ENCODE measurements around the gene SYNDIG1.
"Not testable (repeated sequence)": the region's sequence is repeated elsewhere in the genome, so short reads cannot be mapped to it uniquely, and the experiment has no call there.

The SYNDIG1 gene

DNA sequence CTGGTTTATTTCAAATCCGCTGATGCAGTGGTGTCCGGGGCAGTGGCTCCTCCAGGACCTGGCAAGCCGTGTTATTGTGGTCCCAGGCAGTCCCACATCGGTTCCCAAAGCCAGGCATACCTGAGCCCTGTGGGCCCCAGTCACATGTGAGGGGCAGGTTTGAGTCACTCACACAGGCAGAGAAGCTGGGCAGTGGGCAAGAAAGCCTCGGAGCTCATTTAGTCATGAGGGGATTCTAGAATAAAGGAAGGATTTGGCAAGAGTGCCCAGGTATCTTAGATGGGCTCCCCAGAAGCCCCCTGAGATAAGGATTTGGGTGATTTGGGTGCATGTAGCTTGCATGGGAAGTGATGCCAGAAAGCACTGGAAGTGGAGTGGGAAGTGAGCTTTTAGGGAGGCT is 37.3 kb downstream of the SYNDIG1 start:
- Histone ChIP-seq H4K12ac (ENCODE audit: low read depth, low read length) (no peak overlapping the region), H3K79me1 (ENCODE audit: low read length) (no peaks in the 10 kb centered on the region), H3K4me2 (ENCODE audit: low read length) (no peak overlapping the region), H3K18ac (ENCODE audit: low read length) (no peak overlapping the region), H3K27me3 (ENCODE audit: insufficient read depth, low read length) (no peaks in the 10 kb centered on the region), H3K4ac (ENCODE audit: low read depth, low read length) (no peak overlapping the region), H3K14ac (ENCODE audit: low read length) (no peak overlapping the region), H4K8ac (ENCODE audit: low read depth, low read length) (no peak overlapping the region), H3K27ac (ENCODE audit: low read depth, low read length) (no peak overlapping the region), H2BK12ac (ENCODE audit: low read length) (no peak overlapping the region), H3K79me2 (ENCODE audit: control insufficient read depth, insufficient read depth, low read length, poor library complexity) (no peaks in the 10 kb centered on the region), H2AFZ (ENCODE audit: insufficient read depth, low read length, poor library complexity) (no peak overlapping the region), H2BK120ac (ENCODE audit: insufficient read depth, low read length, poor library complexity) (no peak overlapping the region), H3K23ac (ENCODE audit: low read length) (no peak overlapping the region), H3K36me3 (ENCODE audit: control insufficient read depth in 1 of 2, insufficient read depth in 2 of 2, low read length in 2 of 2) (no peaks in the 10 kb centered on the region), H3K9me3 (ENCODE audit: insufficient read depth, low read depth, low read length) (no peaks in the 10 kb centered on the region), H3K9ac (ENCODE audit: low read length) (no peak overlapping the region), H2AK5ac (ENCODE audit: low read length) (no peak overlapping the region), H2BK5ac (ENCODE audit: low read depth, low read length, poor library complexity) (no peak overlapping the region), H3K4me1 (ENCODE audit: control insufficient read depth in 1 of 2, insufficient read depth in 2 of 2, low read length in 2 of 2) (peaks cover 5 to 10% of the 10 kb centered on the region in 2 experiments), H4K91ac (ENCODE audit: low read depth, low read length) (no peak overlapping the region), H3K4me3 (ENCODE audit: low read depth, low read length) (no peak overlapping the region)
- no CpG with 5 or more reads among the region's 5 CpGs for WGBS (ENCODE audit: extremely low coverage, insufficient coverage, insufficient read length)
- no peak for DNase-seq

DNA sequence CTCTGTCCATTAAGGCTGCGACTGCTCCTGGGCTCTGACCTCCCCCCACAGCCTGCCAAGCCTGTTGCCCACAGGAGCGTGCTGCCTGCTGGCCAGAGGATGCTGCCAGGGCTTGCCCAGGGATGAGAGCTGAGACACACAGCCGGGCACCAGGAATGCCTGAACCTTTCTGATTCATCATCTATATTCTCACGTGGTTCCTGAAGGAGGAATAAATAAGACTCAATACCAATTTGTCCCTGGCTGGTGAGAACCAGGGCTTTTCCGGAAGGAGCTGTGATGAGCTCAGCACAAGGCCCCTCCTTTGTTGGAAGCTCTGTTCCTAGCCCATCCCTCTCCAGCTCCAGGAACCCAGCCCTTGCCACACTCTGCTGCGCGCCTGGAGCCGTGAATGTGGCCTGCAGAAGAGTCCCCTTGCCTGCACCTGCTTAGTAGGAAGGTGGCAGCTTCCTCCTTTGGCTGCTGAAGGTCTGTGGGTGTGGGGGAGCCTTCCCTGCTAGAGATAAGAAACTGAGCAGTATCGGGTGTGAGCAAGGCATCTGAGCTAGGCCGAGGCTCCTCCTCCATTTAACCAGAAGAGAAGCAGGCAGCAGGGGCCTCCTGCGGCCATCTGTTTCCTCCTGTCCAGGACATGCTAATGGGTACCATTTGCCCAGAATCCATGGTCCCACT is 37.9 kb downstream of the SYNDIG1 start:
- H4K91ac ChIP-seq (ENCODE audit: low read depth, low read length), result no peak overlapping the region
- no peak overlapping the region for H2AK5ac ChIP-seq (ENCODE audit: low read length)
- no peak overlapping the region for H2AFZ ChIP-seq (ENCODE audit: insufficient read depth, low read length, poor library complexity)
- H3K36me3 ChIP-seq (ENCODE audit: control insufficient read depth in 1 of 2, insufficient read depth in 2 of 2, low read length in 2 of 2), result no peaks in the 10 kb centered on the region
- H3K9ac ChIP-seq (ENCODE audit: low read length), result no peak overlapping the region
- H4K8ac ChIP-seq (ENCODE audit: low read depth, low read length), result no peak overlapping the region
- no peak for DNase-seq
- H3K79me2 ChIP-seq (ENCODE audit: control insufficient read depth, insufficient read depth, low read length, poor library complexity), result no peaks in the 10 kb centered on the region
- H3K4me2 ChIP-seq (ENCODE audit: low read length), result no peak overlapping the region
- peaks cover 5 to 10% of the 10 kb centered on the region in 2 experiments for H3K4me1 ChIP-seq (ENCODE audit: control insufficient read depth in 1 of 2, insufficient read depth in 2 of 2, low read length in 2 of 2)
- no CpG with 5 or more reads among the region's 11 CpGs for WGBS (ENCODE audit: extremely low coverage, insufficient coverage, insufficient read length)
- peak overlapping the region; percentile 49 for H3K4me3 ChIP-seq (ENCODE audit: low read depth, low read length)
- H3K9me3 ChIP-seq (ENCODE audit: insufficient read depth, low read depth, low read length), result no peaks in the 10 kb centered on the region
- H2BK5ac ChIP-seq (ENCODE audit: low read depth, low read length, poor library complexity), result no peak overlapping the region
- H3K27ac ChIP-seq (ENCODE audit: low read depth, low read length), result no peak overlapping the region
- no peak overlapping the region for H2BK120ac ChIP-seq (ENCODE audit: insufficient read depth, low read length, poor library complexity)
- no peak overlapping the region for H3K18ac ChIP-seq (ENCODE audit: low read length)
- H3K4ac ChIP-seq (ENCODE audit: low read depth, low read length), result no peak overlapping the region
- no peak overlapping the region for H2BK12ac ChIP-seq (ENCODE audit: low read length)
- no peak overlapping the region for H3K14ac ChIP-seq (ENCODE audit: low read length)
- H4K12ac ChIP-seq (ENCODE audit: low read depth, low read length), result no peak overlapping the region
- H3K23ac ChIP-seq (ENCODE audit: low read length), result no peak overlapping the region
- no peaks in the 10 kb centered on the region for H3K79me1 ChIP-seq (ENCODE audit: low read length)
- H3K27me3 ChIP-seq (ENCODE audit: insufficient read depth, low read length), result no peaks in the 10 kb centered on the region

DNA sequence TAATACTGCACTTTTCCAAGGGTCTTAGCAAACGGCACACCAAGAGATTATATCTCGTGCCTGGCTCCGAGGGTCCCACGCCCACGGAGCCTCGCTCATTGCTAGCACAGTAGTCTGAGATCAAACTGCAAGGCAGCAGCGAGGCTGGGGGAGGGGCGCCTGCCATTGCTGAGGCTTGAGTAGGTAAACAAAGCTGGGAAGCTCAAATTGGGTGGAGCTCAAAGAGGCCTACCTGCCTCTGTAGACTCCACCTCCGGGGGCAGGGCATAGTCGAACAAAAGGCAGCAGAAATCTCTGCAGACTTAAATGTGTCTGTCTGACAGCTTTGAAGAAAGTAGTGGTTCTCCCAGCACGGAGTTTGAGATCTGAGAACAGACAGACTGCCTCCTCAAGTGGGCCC is 43.0 kb downstream of the SYNDIG1 start:
- not testable (repeated sequence) for H3K79me1 ChIP-seq (ENCODE audit: low read length); H3K23ac ChIP-seq (ENCODE audit: low read length); H4K8ac ChIP-seq (ENCODE audit: low read depth, low read length); H3K36me3 ChIP-seq (ENCODE audit: control insufficient read depth in 1 of 2, insufficient read depth in 2 of 2, low read length in 2 of 2); H2AK5ac ChIP-seq (ENCODE audit: low read length); H3K79me2 ChIP-seq (ENCODE audit: control insufficient read depth, insufficient read depth, low read length, poor library complexity); H3K4me2 ChIP-seq (ENCODE audit: low read length); H4K12ac ChIP-seq (ENCODE audit: low read depth, low read length); H3K4ac ChIP-seq (ENCODE audit: low read depth, low read length); DNase-seq; H2BK120ac ChIP-seq (ENCODE audit: insufficient read depth, low read length, poor library complexity); H2BK12ac ChIP-seq (ENCODE audit: low read length); H3K9me3 ChIP-seq (ENCODE audit: insufficient read depth, low read depth, low read length); H3K14ac ChIP-seq (ENCODE audit: low read length); H4K91ac ChIP-seq (ENCODE audit: low read depth, low read length); H2BK5ac ChIP-seq (ENCODE audit: low read depth, low read length, poor library complexity); H3K4me1 ChIP-seq (ENCODE audit: control insufficient read depth in 1 of 2, insufficient read depth in 2 of 2, low read length in 2 of 2); H3K18ac ChIP-seq (ENCODE audit: low read length); H3K4me3 ChIP-seq (ENCODE audit: low read depth, low read length); H3K9ac ChIP-seq (ENCODE audit: low read length); H3K27ac ChIP-seq (ENCODE audit: low read depth, low read length); H3K27me3 ChIP-seq (ENCODE audit: insufficient read depth, low read length)
- H2AFZ ChIP-seq (ENCODE audit: insufficient read depth, low read length, poor library complexity), result peak overlapping the region; percentile 38
- no CpG with 5 or more reads among the region's 11 CpGs for WGBS (ENCODE audit: extremely low coverage, insufficient coverage, insufficient read length)

DNA sequence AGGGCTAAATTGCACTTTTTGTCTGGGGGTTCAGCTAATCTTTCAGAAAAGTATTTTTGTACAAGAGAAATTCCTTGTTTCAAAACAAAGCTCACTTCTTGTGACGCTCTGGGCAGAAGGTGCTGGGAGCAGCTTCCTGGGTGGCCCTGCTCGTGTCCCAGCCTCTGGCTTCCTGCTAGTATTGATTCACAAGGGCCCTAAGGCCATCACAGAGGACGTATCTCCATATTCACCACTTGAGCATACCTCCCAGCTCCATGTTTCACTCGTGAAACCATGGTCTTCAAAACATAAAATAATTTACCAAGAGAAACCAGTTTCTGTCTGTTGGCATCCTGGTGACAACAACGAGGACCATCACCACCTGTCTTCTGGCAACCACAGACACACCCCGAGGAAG is 49.1 kb downstream of the SYNDIG1 start:
- no peak overlapping the region for H3K4me2 ChIP-seq (ENCODE audit: low read length)
- no peak overlapping the region for H2BK5ac ChIP-seq (ENCODE audit: low read depth, low read length, poor library complexity)
- no CpG with 5 or more reads among the region's 6 CpGs for WGBS (ENCODE audit: extremely low coverage, insufficient coverage, insufficient read length)
- H3K79me1 ChIP-seq (ENCODE audit: low read length), result no peaks in the 10 kb centered on the region
- no peaks in the 10 kb centered on the region for H3K36me3 ChIP-seq (ENCODE audit: control insufficient read depth in 1 of 2, insufficient read depth in 2 of 2, low read length in 2 of 2)
- no peak for DNase-seq
- H4K8ac ChIP-seq (ENCODE audit: low read depth, low read length), result no peak overlapping the region
- no peaks in the 10 kb centered on the region for H3K9me3 ChIP-seq (ENCODE audit: insufficient read depth, low read depth, low read length)
- H2AFZ ChIP-seq (ENCODE audit: insufficient read depth, low read length, poor library complexity), result no peak overlapping the region
- H3K4ac ChIP-seq (ENCODE audit: low read depth, low read length), result no peak overlapping the region
- H4K91ac ChIP-seq (ENCODE audit: low read depth, low read length), result no peak overlapping the region
- H2AK5ac ChIP-seq (ENCODE audit: low read length), result no peak overlapping the region
- no peak overlapping the region for H3K18ac ChIP-seq (ENCODE audit: low read length)
- H3K4me1 ChIP-seq (ENCODE audit: control insufficient read depth in 1 of 2, insufficient read depth in 2 of 2, low read length in 2 of 2), result no peaks in the 10 kb centered on the region
- H3K14ac ChIP-seq (ENCODE audit: low read length), result no peak overlapping the region
- H3K4me3 ChIP-seq (ENCODE audit: low read depth, low read length), result no peak overlapping the region
- no peak overlapping the region for H4K12ac ChIP-seq (ENCODE audit: low read depth, low read length)
- no peak overlapping the region for H3K9ac ChIP-seq (ENCODE audit: low read length)
- no peak overlapping the region for H2BK12ac ChIP-seq (ENCODE audit: low read length)
- no peak overlapping the region for H2BK120ac ChIP-seq (ENCODE audit: insufficient read depth, low read length, poor library complexity)
- H3K23ac ChIP-seq (ENCODE audit: low read length), result no peak overlapping the region
- H3K27me3 ChIP-seq (ENCODE audit: insufficient read depth, low read length), result no peaks in the 10 kb centered on the region
- no peaks in the 10 kb centered on the region for H3K79me2 ChIP-seq (ENCODE audit: control insufficient read depth, insufficient read depth, low read length, poor library complexity)
- H3K27ac ChIP-seq (ENCODE audit: low read depth, low read length), result no peak overlapping the region
